ELF-1 (cell line): ENCODE data around the gene SEC63.

Source experiments
- DNase-seq: peaks from one replicate; pipeline ENCODE4 v3.0.0-alpha.2; 2016; ENCODE audit warnings: low read depth, low spot score

Gene SEC63

DNA sequence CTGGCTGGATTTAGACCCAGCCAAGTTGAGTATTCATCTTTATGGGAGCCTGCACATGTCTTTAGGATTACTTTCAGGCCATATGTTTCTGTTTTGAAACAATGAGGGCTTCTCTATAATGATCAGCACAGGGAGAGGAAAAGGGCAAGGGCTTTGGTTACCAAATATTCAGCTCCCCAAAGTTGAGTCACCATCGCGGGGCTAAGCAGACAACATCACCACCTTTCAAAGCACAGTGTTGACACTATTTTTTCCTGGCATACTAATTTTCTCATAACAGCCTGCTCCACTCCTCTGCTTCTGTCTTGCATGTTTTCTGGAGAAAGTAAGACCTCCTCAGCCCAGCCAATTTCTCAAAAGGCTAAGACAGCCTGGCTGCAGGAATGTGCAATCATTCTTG, 138.8 kb downstream of the SEC63 start:
- DNase-seq, result no peak

DNA sequence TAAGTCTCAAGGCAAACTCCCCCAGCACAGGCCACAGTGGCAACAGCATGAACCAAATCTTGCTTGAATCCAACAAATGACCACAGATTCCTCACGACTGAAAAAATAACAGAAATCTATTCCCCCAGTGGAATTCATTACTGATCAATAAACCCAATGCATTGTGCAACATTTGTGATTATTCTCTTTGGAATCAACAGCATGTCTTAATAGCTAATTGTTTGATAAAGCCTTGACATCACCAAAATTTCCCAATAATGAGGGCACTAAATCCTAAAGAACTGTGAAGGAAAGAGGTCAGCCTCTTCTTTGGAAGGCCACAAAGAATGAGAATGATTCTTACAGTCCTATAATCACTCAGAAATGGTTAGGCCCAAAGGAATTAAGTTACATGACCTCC, 139.7 kb downstream of the SEC63 start:
- DNase-seq, result no peak

DNA sequence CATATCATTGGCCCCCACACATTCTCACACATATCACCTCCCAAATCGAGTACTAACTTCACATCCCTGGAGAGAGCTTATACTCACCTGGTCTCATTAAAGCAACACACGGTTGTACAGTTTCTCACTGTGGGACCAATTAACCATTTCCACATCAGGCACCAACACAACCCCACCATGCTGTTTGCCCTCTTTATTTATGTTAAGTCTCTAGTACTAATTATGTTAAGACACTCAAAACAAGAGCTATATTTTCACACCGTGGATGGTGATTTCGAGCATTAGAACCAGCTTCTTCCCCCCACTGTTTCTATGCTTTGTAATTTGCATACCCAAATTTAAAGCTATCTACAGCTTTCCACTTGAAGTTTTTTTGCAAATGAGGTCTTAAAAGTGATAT, 140.2 kb downstream of the SEC63 start:
- DNase-seq, result no peak
